Activated CD4-positive, alpha-beta T cell treated with anti-CD3 and anti-CD28 coated beads, Interleukin-2, amount 10 ng/mL, durations not matched to agents 7 days and 5 days (primary cell): ENCODE data around the gene MACROH2A1. TPM values are rescaled to one million over a fixed set of nuclear protein-coding genes. Genes with fewer than 3 reads are reported as not detected.

Source experiments
- CTCF ChIA-PET: fragments of 350-600 bp; sonication (Branson Sonifier 250); formaldehyde crosslinking; loops from one replicate; lab custom pipeline; 2021; ENCODE audit warnings: antibody characterized with exemption; lab: Charles Lee
- POLR2A ChIA-PET: fragments of 350-600 bp; sonication (Branson Sonifier 250); formaldehyde crosslinking; loops from one replicate; lab custom pipeline; 2021; ENCODE audit warnings: antibody characterized with exemption; lab: Charles Lee
- DNase-seq: peaks from one replicate; pipeline ENCODE4 v3.0.0-alpha.2; 2020
- H3K27ac Mint-ChIP-seq: one replicate; pipeline ENCODE4 v1.8.0; 2021; ENCODE audit warnings: mild to moderate bottlenecking, moderate library complexity, mixed read lengths
- H3K27me3 Mint-ChIP-seq: one replicate; pipeline ENCODE4 v1.8.0; 2021; ENCODE audit warnings: mixed read lengths
- H3K36me3 Mint-ChIP-seq: one replicate; pipeline ENCODE4 v1.8.0; 2021; ENCODE audit warnings: low read depth, mixed read lengths
- H3K4me1 Mint-ChIP-seq: one replicate; pipeline ENCODE4 v1.8.0; 2021; ENCODE audit warnings: mixed read lengths
- H3K4me3 Mint-ChIP-seq: one replicate; pipeline ENCODE4 v1.8.0; 2021; ENCODE audit warnings: mild to moderate bottlenecking, moderate library complexity, mixed read lengths
- H3K9me3 Mint-ChIP-seq: one replicate; pipeline ENCODE4 v1.8.0; 2021; ENCODE audit warnings: mixed read lengths
- total RNA-seq, 2 experiments: library from RNA; stranded (reverse); gene quantifications; one replicate each; pipeline ENCODE4 v1.2.3, GENCODE V29; 2021

The MACROH2A1 gene
- total RNA-seq: 100 to 1,000 TPM; 287 to 297 TPM

DNA sequence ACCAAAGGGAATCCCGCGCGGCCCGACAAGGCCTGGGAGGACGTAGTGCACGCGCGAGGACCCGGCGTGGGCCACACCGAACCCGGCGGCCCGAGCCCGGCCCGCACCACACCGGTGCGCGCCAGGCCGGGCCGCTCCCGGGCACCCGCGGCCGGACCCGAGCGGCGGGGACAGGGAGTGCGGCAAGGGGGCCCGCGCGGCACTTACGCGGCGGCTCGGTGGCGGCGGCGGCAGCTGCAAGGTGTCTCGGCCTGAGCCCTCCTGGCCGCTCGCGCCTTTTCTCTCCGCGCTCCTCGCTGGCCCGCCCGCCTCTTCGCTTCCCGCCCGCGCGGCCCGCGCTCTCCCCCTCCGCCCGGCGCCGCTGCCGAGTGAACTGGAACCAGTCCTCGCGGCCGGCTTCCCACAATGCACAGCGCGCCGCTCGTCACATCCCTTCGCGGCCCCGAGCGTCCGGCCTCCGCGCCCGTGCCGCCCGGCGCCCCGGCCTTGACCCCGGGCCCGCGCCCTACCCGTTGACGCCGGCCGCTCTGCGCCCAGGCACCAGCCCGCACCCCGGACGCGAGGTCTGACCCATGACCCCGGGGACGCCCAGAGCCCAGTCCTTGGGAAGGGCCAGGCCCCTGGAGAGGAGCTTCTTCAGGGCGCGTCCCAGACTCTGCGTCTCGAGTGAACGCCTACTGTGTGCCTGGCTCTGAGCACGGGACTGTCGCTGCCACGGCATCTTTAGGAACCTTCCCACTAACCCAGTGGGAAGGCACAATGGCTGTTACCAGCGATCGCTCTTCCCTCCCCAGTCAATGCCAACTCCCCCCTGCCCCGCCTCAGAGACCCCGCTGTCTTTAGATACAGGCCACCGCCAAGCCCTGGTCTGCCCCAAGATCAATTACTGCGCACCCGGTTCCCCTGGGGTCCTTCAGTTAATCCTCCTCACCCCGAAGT is at the start of gene MACROH2A1:
Gene MACROH2A1 (minus strand): TSS at position 377 of the 939 bp plus-strand sequence. CDS start 10,138 bp downstream, outside the sequence.
- Mint-ChIP-seq H3K27me3 (peaks cover 10% of the 10 kb centered on the region), H3K4me1 (peaks cover 52% of the 10 kb centered on the region), H3K9me3 (no peaks in the 10 kb centered on the region), H3K36me3 (peaks cover 18% of the 10 kb centered on the region), H3K27ac (peak within 1 kb of the TSS; percentile 97), H3K4me3 (peak within 1 kb of the TSS; percentile 89)
- POLR2A ChIA-PET: no interaction called here
- DNase-seq: peak; percentile 87
- CTCF ChIA-PET: interaction anchor here (1.7 kb wide), 1 partner anchor 27 kb away, joined by 5 read pairs; no protein-coding TSS in a partner anchor

DNA sequence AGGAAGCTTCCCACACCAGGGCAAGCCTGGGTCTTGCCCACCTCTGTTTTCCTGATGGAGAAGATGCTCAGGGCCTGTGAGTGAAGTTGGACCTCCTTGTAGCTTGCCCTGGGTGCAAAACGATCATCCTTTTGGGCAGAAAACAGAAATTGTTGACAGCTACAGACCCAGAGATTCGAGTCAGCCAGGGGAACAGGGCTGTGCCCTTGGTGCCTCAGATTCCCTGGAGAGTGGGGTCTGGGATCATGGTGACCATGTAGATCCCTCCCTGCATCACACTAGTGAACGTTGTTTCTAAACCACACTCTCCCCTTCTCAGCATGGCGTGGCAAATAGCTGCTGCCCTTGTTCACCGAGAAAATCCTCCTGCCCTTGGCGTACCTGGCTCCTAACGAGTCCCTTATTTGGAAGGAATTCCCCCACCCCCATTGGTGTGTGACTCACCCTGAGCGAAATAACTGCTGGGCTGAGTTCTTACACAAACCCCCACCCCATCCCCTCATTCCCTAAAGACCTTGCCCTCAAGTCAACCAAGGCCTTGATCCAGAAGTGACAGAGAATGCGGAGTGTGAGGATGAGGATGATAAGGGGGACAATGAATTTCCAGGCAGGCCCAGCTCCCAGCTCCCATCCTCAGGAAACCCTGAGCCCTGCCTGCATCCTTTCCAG is 49.2 kb upstream of the MACROH2A1 start:
- H3K36me3 Mint-ChIP-seq: no peaks in the 10 kb centered on the region
- no peak overlapping the region for H3K4me3 Mint-ChIP-seq
- no peaks in the 10 kb centered on the region for H3K9me3 Mint-ChIP-seq
- ChIA-PET CTCF (interaction anchor here (0.6 to 3.9 kb wide), 3 partner anchors 10 to 84 kb away, joined by 3 to 16 read pairs (median 3); no protein-coding TSS in a partner anchor), POLR2A (no interaction called here)
- no peak overlapping the region for H3K27ac Mint-ChIP-seq
- H3K4me1 Mint-ChIP-seq: no peaks in the 10 kb centered on the region
- no peak for DNase-seq
- no peaks in the 10 kb centered on the region for H3K27me3 Mint-ChIP-seq

DNA sequence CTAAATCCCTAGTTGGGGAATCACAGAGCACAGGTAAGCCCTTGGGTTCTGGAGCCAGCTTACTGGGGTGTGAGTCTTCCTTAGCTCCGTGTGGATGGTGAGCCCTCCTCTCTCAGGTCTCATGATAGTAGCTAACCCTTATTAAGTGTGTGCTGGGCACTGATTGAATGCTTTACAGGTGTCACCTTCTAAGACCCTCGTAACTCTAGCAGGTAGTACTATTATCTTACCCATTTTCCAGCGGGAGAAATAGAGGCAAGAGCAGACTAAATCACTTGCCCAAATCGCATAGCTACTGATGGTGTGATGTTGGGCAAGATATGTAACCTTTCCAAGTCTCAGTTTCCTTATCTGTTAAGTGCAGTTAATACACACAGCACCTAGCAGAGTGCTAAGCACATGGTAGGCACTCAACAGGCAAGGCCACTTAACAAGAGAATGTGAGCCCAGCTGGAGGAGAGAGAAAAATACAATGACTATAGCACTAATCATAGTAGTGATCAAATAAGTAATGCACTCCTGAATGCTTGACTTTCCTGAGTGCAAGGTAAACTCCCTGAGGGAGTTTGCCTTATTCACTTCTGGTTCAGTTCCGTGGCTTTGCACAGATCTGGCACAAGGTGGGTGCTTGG is 48.4 kb upstream of the MACROH2A1 start, which contains the start of gene DCANP1:
Gene DCANP1 (minus strand): TSS at position 51 of the 632 bp plus-strand sequence. CDS start 240 bp downstream, outside the sequence.
- Mint-ChIP-seq H3K27ac (no peak within 1 kb of the TSS), H3K36me3 (no peaks in the 10 kb centered on the region), H3K4me3 (no peak within 1 kb of the TSS), H3K27me3 (no peaks in the 10 kb centered on the region), H3K9me3 (no peaks in the 10 kb centered on the region), H3K4me1 (no peaks in the 10 kb centered on the region)
- POLR2A ChIA-PET: no interaction called here
- DNase-seq: no peak
- CTCF ChIA-PET: interaction anchor here (0.5 to 3.9 kb wide), 3 partner anchors 11 to 120 kb away, joined by 3 to 16 read pairs (median 3); no protein-coding TSS in a partner anchor

DNA sequence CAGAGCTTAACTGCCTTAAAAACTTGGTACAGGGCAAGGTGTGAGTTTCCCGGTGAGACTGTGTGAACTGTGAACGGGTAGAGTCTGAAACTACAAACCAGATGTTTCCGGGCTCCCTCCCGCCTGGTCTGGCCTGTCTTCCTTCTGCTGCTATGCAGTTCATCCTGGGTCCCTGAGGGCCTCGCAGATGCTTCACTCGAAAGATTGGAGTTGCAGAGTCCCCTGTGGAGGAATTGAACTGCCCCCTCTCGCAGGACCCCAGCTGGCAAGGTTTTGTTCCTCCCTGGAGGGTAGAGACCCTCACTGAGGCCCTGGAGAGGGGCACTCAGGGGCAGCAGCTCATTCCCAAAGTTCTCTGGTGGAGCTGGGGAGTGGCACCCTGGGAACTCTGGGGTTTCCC is 47.6 kb upstream of the MACROH2A1 start:
- no peak for DNase-seq
- no peaks in the 10 kb centered on the region for H3K9me3 Mint-ChIP-seq
- H3K36me3 Mint-ChIP-seq: no peaks in the 10 kb centered on the region
- no peak overlapping the region for H3K27ac Mint-ChIP-seq
- H3K4me3 Mint-ChIP-seq: no peak overlapping the region
- ChIA-PET CTCF (interaction anchor here (1.6 to 3.9 kb wide), 2 partner anchors 12 kb away, joined by 5 to 16 read pairs; no protein-coding TSS in a partner anchor), POLR2A (no interaction called here)
- H3K4me1 Mint-ChIP-seq: no peaks in the 10 kb centered on the region
- no peaks in the 10 kb centered on the region for H3K27me3 Mint-ChIP-seq

DNA sequence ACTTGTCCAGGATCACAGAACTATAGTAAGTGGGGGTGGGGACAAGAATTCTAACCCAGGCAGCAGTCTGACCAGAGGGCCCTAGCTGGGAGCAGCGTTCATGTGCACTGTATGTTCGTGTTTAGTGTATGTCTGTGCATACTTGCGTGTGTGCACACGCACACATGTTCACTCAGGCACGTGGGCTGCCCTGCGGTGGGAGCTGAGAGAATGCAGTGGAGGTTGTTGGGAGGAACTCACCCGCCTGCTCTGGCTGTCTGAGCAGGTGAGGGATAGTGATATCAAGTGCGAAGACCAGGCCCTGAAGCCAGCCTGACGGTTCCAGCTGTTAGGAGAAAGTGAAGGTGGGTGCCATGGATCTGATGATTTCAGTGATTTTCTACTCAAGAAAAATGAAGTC is 47.2 kb upstream of the MACROH2A1 start:
- no peak for DNase-seq
- CTCF ChIA-PET: interaction anchor here (1.6 to 3.9 kb wide), 2 partner anchors 12 kb away, joined by 5 to 16 read pairs; no protein-coding TSS in a partner anchor

DNA sequence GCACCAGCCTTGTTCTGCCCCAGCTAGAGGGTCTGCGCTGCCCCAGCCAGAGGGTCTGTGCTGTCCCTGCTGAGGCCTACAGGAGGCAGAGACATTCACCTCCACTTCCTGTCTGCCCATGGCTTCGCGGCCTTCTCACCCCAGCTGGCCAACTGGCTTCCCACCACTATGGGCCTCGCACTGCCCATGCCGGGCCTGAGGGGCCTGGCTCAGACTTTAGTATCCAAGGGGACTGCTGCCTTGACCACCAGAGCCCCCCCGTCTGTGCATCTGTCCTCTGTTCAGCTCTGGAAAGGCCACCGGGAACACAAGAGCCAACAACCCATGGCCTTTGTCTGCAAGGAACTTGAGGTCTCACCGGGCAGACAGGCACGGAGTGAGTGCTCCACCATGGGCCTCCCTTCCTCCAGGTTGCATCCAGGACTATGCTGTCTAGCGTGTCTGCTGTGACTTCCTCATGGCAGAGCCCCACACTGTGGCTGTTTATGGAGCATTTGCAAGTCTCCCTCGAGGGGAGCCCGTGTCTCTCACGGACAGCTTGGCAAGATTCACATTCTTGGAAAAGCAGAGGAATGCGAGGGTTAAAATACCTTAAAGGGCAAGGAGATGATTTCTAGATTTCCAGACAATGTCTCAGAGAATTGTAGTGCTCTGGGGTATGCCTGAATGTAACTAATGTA is 46.4 kb upstream of the MACROH2A1 start:
- no peaks in the 10 kb centered on the region for H3K9me3 Mint-ChIP-seq
- H3K36me3 Mint-ChIP-seq: no peaks in the 10 kb centered on the region
- H3K4me3 Mint-ChIP-seq: no peak overlapping the region
- ChIA-PET POLR2A (no interaction called here), CTCF (interaction anchor here (1.6 to 3.9 kb wide), 2 partner anchors 11 to 13 kb away, joined by 5 to 16 read pairs; no protein-coding TSS in a partner anchor)
- no peak for DNase-seq
- H3K27me3 Mint-ChIP-seq: no peaks in the 10 kb centered on the region
- no peak overlapping the region for H3K27ac Mint-ChIP-seq
- H3K4me1 Mint-ChIP-seq: no peaks in the 10 kb centered on the region

More for the DNA sequence above, 47.2 kb upstream of the MACROH2A1 start:
- no peaks in the 10 kb centered on the region for H3K27me3 Mint-ChIP-seq
- H3K9me3 Mint-ChIP-seq: no peaks in the 10 kb centered on the region
- no peak overlapping the region for H3K4me3 Mint-ChIP-seq
- POLR2A ChIA-PET: no interaction called here
- no peaks in the 10 kb centered on the region for H3K4me1 Mint-ChIP-seq
- H3K27ac Mint-ChIP-seq: no peak overlapping the region
- no peaks in the 10 kb centered on the region for H3K36me3 Mint-ChIP-seq

DNA sequence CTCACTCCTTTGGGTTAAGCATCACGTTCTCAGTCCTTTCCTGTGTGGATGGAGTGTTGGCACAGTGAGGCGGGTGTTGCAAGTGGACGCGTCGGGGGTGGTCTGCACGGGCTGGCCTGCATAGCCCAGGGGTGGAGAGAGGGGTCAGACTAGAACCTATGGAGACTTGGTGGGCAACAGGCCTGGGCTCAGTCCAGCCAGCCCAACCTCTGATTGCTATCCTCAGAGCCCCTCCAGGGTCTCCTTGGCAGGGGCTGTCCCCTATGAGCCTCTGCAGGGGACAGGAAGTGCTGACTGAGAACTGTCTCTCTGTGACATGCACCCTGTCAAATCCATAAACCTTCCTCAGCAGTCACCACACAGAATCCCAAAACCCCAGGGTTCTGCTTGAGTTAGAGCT is 45.9 kb upstream of the MACROH2A1 start:
- no peak for DNase-seq
- H3K9me3 Mint-ChIP-seq: no peaks in the 10 kb centered on the region
- H3K27ac Mint-ChIP-seq: no peak overlapping the region
- no peaks in the 10 kb centered on the region for H3K27me3 Mint-ChIP-seq
- H3K36me3 Mint-ChIP-seq: no peaks in the 10 kb centered on the region
- no peaks in the 10 kb centered on the region for H3K4me1 Mint-ChIP-seq
- H3K4me3 Mint-ChIP-seq: no peak overlapping the region
- ChIA-PET CTCF (interaction anchor here (3.9 kb wide), 1 partner anchor 13 kb away, joined by 16 read pairs; no protein-coding TSS in a partner anchor), POLR2A (no interaction called here)

DNA sequence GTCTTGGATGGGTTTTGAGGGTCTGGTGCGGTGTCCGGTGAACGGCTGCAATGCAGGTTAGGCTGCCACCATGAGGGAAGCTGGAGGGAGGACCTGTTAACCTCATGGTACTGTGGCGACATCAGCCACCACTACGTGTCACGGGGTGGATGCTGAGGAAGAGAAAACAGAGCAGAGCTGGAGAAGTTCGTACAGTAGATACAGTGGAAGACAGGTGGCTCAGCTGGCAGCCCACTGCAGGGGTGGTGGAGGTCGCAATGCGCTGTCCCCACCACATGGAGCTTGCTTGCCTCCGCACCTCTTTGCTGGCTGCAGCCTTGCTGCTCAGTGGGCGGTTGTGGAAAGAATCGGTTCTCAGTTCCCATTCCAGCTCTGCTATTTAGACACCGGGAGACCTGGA is 45.3 kb upstream of the MACROH2A1 start:
- H3K36me3 Mint-ChIP-seq: no peaks in the 10 kb centered on the region
- H3K4me1 Mint-ChIP-seq: no peaks in the 10 kb centered on the region
- H3K9me3 Mint-ChIP-seq: no peaks in the 10 kb centered on the region
- no peaks in the 10 kb centered on the region for H3K27me3 Mint-ChIP-seq
- ChIA-PET CTCF (interaction anchor here (3.9 kb wide), 1 partner anchor 14 kb away, joined by 16 read pairs; no protein-coding TSS in a partner anchor), POLR2A (no interaction called here)
- DNase-seq: no peak
- H3K4me3 Mint-ChIP-seq: no peak overlapping the region
- no peak overlapping the region for H3K27ac Mint-ChIP-seq

DNA sequence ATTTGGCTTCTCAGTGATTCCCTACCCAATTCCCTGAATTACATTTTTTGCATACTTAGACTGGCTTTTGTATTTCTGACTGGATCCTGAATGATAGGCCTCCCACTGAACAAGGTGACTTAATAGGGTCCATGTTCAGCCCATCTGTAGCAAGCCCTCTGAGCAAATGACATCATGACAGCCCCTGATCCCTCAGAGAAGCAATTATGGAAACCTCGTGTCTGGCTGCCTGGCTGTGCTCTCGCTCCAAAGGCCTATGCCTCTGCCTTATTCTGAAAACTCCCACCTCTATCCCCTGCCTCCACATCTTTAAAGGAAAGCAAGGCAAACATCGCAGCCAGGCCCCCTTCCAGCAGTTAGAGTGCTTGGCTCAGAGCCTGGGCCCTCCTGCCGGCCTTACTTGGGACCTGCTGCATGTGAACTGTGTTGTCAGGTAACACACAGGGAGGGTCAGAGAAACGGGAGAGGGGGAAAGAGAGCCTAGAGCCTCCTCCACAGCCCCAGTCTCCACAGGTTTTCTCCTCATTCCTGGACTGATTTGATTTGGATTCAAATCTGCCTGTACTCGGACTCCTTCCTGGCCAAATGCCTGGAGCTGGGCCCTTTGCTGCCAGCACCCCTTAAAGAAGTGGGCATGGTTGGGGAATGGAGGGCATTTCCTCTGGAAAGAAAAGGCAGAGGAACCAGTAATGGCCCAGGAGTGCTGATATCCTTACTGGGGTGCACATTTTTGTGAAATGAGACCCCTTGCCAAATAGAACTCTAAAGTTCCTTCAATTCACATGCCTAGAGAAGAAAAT is 44.3 kb upstream of the MACROH2A1 start:
- no peak for DNase-seq
- H3K27me3 Mint-ChIP-seq: peaks cover 1% of the 10 kb centered on the region
- ChIA-PET POLR2A (no interaction called here), CTCF (no interaction called here)
- H3K4me3 Mint-ChIP-seq: no peak overlapping the region
- H3K9me3 Mint-ChIP-seq: no peaks in the 10 kb centered on the region
- H3K4me1 Mint-ChIP-seq: no peaks in the 10 kb centered on the region
- H3K36me3 Mint-ChIP-seq: no peaks in the 10 kb centered on the region
- no peak overlapping the region for H3K27ac Mint-ChIP-seq

DNA sequence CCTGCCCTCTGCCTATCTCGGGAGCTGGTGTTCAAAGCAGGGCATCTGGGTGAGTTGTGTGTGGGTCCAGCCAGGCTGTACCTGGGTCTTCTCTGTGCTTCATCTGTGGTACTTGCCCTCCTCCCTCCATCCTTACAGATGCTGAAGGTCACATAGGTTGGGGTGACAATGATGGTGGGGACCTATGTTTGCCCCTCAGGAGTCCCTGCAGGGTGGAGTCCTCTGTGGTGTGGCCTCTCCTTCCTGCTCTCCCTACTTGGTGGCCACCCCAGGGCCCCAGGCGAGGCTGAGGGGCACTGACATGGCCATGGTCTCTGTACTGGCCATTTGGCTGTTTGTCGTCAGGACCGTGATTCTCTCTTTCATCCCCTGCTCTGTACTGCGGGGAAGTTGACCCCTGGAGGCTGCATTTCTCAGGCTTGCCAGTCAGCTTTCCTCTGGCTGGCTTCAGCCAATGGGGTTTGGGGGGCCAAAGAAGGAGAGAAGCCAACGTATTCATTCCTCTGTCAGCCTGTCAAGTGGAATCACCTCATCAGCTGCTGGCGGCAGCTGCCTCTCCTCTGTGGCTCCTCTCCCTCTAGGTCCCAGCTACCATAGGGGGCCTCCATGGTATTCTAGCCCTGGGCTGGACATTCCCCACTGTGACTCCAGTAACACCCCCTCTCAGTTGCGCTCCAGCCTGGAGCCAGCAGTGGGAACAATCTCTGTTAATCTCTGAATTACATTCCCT is 43.6 kb upstream of the MACROH2A1 start:
- Mint-ChIP-seq H3K4me1 (no peaks in the 10 kb centered on the region), H3K27ac (no peak overlapping the region), H3K9me3 (no peaks in the 10 kb centered on the region), H3K27me3 (peaks cover 2% of the 10 kb centered on the region), H3K4me3 (no peak overlapping the region), H3K36me3 (no peaks in the 10 kb centered on the region)
- CTCF ChIA-PET: interaction anchor here (1.0 kb wide), 1 partner anchor 15 kb away, joined by 3 read pairs; no protein-coding TSS in a partner anchor
- POLR2A ChIA-PET: no interaction called here
- DNase-seq: no peak

DNA sequence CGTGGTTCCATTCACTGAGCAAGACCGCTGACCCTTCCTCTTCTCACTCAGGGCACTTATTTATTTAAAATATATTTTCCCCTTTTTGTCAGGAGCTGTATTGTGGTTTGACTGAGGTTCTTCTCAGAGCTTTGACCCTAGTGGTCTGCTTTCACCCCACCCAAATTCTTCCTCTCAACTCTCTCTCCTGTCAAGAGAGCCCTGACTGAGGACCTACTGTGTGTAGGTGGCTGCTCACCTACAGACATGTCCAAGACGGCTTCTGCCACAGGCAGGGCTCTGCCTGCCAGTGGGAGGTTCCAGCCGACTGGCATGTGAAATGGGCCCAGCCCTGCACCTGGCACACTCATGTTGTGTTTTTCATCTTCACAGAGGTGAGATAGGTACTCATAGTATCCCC is 42.9 kb upstream of the MACROH2A1 start:
- DNase-seq: no peak
- no peak overlapping the region for H3K4me3 Mint-ChIP-seq
- H3K27ac Mint-ChIP-seq: no peak overlapping the region
- ChIA-PET POLR2A (no interaction called here), CTCF (interaction anchor here (0.6 to 1.0 kb wide), 2 partner anchors 16 to 815 kb away, joined by 3 read pairs; no protein-coding TSS in a partner anchor)
- H3K36me3 Mint-ChIP-seq: no peaks in the 10 kb centered on the region
- no peaks in the 10 kb centered on the region for H3K9me3 Mint-ChIP-seq
- peaks cover 2% of the 10 kb centered on the region for H3K27me3 Mint-ChIP-seq
- no peaks in the 10 kb centered on the region for H3K4me1 Mint-ChIP-seq
